Kidney (tissue), 14 donors: ENCODE data around the gene ARHGEF17. TPM values are rescaled to one million over a fixed set of nuclear protein-coding genes. Genes with fewer than 3 reads are reported as not detected.

Experiments used
- DNase-seq, 5 donors: peaks; one replicate each; pipeline ENCODE4 v3.0.0-alpha.2; 2013 to 2020
- FAIRE-seq: peaks from 2 replicates; lab custom pipeline; 2012; peaks lifted over from hg19 to GRCh38; lab: Jason Lieb, UNC
- H3K27ac ChIP-seq, 2 donors: one replicate each; pipeline ENCODE4 v1.7.0; 2013; ENCODE audit warnings: low read depth in 2 of 2, low read length in 2 of 2, inconsistent platforms in 1 of 2
- H3K27me3 ChIP-seq: one replicate; pipeline ENCODE4 v1.7.1; 2013; ENCODE audit warnings: low read length, inconsistent platforms; ENCODE audit not compliant: control insufficient read depth, insufficient read depth
- H3K36me3 ChIP-seq, 3 donors: one replicate each; pipeline versions ENCODE4 v1.7.0 to v1.7.1; 2013; ENCODE audit warnings: low read length in 3 of 3, control low read depth in 1 of 3, inconsistent platforms in 1 of 3; ENCODE audit not compliant: insufficient read depth in 3 of 3, control insufficient read depth in 2 of 3
- H3K4me1 ChIP-seq, 3 donors: one replicate each; pipeline versions ENCODE4 v1.7.0 to v1.7.1; 2013; ENCODE audit warnings: low read length in 3 of 3, inconsistent platforms in 1 of 3, low read depth in 1 of 3; ENCODE audit not compliant: control insufficient read depth in 2 of 3, insufficient read depth in 2 of 3
- H3K4me3 ChIP-seq, 3 donors: one replicate each; pipeline versions ENCODE4 v1.7.0 to v1.8.1; 2013; ENCODE audit warnings: low read length in 3 of 3, control low read depth in 1 of 3, inconsistent platforms in 1 of 3
- H3K9ac ChIP-seq, 3 donors: one replicate each; pipeline versions ENCODE4 v1.7.0 to v1.7.1; 2013; ENCODE audit warnings: low read length in 3 of 3, control low read depth in 1 of 3, inconsistent platforms in 1 of 3
- H3K9me3 ChIP-seq, 3 donors: one replicate each; pipeline versions ENCODE4 v1.7.0 to v1.7.1; 2013; ENCODE audit warnings: low read length in 3 of 3, control low read depth in 1 of 3, inconsistent platforms in 1 of 3; ENCODE audit not compliant: control insufficient read depth in 2 of 3, insufficient read depth in 1 of 3
- intact Hi-C: fragments of 100-400 bp; cut with DNase I; formaldehyde crosslinking; loops from one replicate; pipeline ENCODE4 v1.11.1; 2022
- polyA plus RNA-seq: library from polyadenylated mRNA; stranded (reverse); fragments of 350-450 nt; fragmentation: Illumina TruSeq; extraction: RNeasy Lipid Tissue Mini Kit (QIAGEN cat#74804); gene quantifications from one replicate; pipeline ENCODE4 v1.2.3, GENCODE V29; 2014; ENCODE audit warnings: low read depth, low replicate concordance; ENCODE audit not compliant: insufficient read depth
- total RNA-seq: library from RNA; stranded (reverse); fragmentation: NEBNext Ultra II Directional; extraction: Animal tissue kit (Norgen Biotek cat#: 25700); gene quantifications from one replicate; pipeline ENCODE4 v1.2.1, GENCODE V29; 2021
- TF ChIP-seq, protein P1 (sequence below): IDR thresholded peaks from 3 replicates; pipeline ENCODE4 v1.5.1; 2012; ENCODE audit warnings: mild to moderate bottlenecking, moderate library complexity, borderline replicate concordance; ENCODE audit not compliant: insufficient read depth; ENCODE audit errors: extremely low read depth
- donor health status: control.
- donor health status: control.
- donor health status: control.
- donor health status: control.
- donor health status: control.
- donor health status: DM: yes; HTN: yes; CAD: no.
- donor health status: Normal renal cell carcinoma (clear cell type).

The ARHGEF17 gene
- total and polyA plus RNA-seq, 2 donors from 2014 or later: 36.6 to 68.2 TPM

DNA sequence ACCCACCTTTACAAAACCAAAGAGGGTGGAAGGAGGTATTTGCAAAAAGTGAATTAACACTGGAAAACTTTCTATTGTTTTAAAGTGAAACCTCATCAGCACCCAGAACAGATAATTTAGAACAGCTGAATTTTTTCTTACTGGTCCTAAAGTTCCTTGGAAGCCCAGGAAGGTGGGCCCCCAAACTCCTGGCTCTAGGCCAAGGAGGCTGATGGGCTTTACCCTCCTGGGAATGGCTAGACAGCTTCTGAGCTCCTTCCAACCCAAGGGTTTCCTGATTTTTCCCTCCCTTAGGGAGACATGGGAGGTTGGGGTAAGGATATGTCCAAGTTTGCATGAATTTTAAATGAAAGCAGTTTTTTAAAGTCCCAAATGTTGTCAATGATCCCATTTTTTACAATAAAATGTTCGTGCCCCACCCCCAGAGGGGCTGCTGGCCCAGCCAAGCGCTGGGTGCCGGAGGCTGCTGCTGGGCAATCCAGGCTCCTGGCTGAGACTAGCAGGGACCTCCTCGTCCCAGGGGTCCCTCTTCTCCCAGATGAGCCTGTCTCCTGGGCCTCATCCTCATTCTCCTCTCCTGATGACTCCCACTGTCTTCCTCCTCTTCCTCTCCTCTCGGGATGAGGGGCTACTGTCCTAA lies 96.5 kb downstream of the ARHGEF17 start:
- TF ChIP-seq, protein P1, sequence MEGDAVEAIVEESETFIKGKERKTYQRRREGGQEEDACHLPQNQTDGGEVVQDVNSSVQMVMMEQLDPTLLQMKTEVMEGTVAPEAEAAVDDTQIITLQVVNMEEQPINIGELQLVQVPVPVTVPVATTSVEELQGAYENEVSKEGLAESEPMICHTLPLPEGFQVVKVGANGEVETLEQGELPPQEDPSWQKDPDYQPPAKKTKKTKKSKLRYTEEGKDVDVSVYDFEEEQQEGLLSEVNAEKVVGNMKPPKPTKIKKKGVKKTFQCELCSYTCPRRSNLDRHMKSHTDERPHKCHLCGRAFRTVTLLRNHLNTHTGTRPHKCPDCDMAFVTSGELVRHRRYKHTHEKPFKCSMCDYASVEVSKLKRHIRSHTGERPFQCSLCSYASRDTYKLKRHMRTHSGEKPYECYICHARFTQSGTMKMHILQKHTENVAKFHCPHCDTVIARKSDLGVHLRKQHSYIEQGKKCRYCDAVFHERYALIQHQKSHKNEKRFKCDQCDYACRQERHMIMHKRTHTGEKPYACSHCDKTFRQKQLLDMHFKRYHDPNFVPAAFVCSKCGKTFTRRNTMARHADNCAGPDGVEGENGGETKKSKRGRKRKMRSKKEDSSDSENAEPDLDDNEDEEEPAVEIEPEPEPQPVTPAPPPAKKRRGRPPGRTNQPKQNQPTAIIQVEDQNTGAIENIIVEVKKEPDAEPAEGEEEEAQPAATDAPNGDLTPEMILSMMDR: no peak
- DNase-seq (no peak), FAIRE-seq (no peak)
- no peaks in the 10 kb centered on the region for H3K9me3 ChIP-seq
- H3K36me3 ChIP-seq: peaks cover 0 to 7% (median 5%) of the 10 kb centered on the region in 3 donors
- no peaks in the 10 kb centered on the region for H3K27me3 ChIP-seq
- no peak overlapping the region for H3K9ac ChIP-seq
- intact Hi-C loops: loop anchor here (10.0 kb wide), 1 partner anchor 250 kb away; no protein-coding TSS in a partner anchor
- no peak overlapping the region for H3K27ac ChIP-seq
- H3K4me1 ChIP-seq: peaks cover 0 to 3% (median 2%) of the 10 kb centered on the region in 3 donors
- H3K4me3 ChIP-seq: no peak overlapping the region

DNA sequence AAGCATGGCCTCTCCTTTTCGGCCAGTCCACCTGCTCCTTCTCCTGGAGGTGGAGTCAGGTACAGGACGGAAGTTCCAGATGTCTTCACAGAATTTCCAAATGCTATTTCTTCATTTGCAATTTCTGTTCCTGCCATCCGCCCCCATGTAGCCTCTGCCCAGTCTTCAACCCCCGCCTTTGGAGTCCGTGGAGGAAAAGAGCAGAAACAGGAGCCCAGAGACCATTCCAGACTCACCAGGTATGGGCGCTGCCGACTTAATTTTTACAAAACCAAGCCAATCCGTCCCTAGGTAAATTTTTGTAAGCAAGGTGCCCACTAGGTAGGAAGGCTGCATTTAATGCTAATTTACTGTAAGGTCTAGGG lies 97.1 kb downstream of the ARHGEF17 start:
- Histone ChIP-seq H3K4me3 (no peak overlapping the region), H3K36me3 (peaks cover 0 to 7% (median 5%) of the 10 kb centered on the region in 3 donors), H3K9ac (no peak overlapping the region), H3K27me3 (no peaks in the 10 kb centered on the region), H3K4me1 (peaks cover 0 to 3% (median 2%) of the 10 kb centered on the region in 3 donors), H3K9me3 (no peaks in the 10 kb centered on the region), H3K27ac (no peak overlapping the region)
- DNase-seq (no peak), FAIRE-seq (no peak)
- intact Hi-C loops: loop anchor here (10.0 kb wide), 1 partner anchor 250 kb away; no protein-coding TSS in a partner anchor
- TF ChIP-seq, protein P1: no peak

DNA sequence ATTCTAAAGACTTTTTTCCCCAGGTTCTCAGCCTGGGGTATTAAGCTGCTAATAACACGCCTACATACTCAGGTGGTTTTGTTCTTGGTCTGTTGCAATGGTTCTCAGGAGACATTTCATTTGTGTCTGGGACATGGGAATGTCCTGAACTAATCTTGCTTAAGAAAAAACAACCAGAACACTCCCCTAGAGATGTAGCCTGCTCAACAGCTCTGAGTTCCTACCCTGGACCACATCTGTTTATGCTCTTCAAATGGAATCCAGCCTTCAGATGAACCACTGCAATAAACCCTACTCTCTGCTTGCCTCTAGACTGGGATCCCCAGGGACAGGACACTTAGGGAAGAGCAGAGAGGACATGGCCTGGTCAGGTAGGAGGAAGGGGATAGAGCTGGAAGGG lies 98.1 kb downstream of the ARHGEF17 start:
- no peak overlapping the region for H3K9ac ChIP-seq
- H3K36me3 ChIP-seq: peaks cover 0 to 7% (median 5%) of the 10 kb centered on the region in 3 donors
- intact Hi-C loops: loop anchor here (10.0 kb wide), 1 partner anchor 249 kb away; no protein-coding TSS in a partner anchor
- TF ChIP-seq, protein P1: no peak
- no peak overlapping the region for H3K4me3 ChIP-seq
- no peaks in the 10 kb centered on the region for H3K9me3 ChIP-seq
- FAIRE-seq (no peak), DNase-seq (no peak)
- H3K4me1 ChIP-seq: peaks cover 0 to 3% (median 2%) of the 10 kb centered on the region in 3 donors
- no peaks in the 10 kb centered on the region for H3K27me3 ChIP-seq
- H3K27ac ChIP-seq: no peak overlapping the region
